ENCODE measurements around the gene ZBED2.

The ZBED2 gene

DNA sequence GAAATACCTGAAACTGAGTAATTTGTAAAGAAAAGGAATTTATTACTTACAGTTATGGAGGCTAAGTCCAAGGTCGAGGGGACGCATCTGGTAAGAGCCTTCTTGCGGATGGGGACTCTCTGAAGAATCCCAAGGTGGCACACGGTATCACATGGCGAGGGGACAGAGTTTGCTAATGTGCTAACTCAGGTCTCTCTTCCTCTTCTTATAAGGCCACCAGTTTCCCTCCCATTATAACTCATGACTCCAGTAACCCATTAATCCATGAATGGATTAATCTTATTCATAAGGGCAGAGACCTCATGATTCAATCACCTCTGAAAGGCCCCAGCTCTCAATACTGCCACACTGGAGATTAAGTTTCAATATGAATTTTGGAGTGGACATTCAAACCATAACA is 15.7 kb downstream of the ZBED2 start:
- TF ChIP-seq CTCF (IDR thresholded peaks at IDR 0.05; ENCODE audit: low read length, missing control alignments), result no peak
- H3K4me3 ChIP-seq (replicated peaks; ENCODE audit: low read depth, low read length), result no peak overlapping the region

GRCh38 chr3:111578867-111579266 is 16.3 kb downstream of the ZBED2 start:
- TF ChIP-seq CTCF (IDR thresholded peaks at IDR 0.05; ENCODE audit: low read length, missing control alignments), result no peak
- H3K4me3 ChIP-seq (replicated peaks; ENCODE audit: low read depth, low read length), result no peak overlapping the region
- DNase-seq (ENCODE audit: low read depth), result no peak

More for the DNA sequence above, 15.7 kb downstream of the ZBED2 start:
- DNase-seq (ENCODE audit: low read depth), result no peak

DNA sequence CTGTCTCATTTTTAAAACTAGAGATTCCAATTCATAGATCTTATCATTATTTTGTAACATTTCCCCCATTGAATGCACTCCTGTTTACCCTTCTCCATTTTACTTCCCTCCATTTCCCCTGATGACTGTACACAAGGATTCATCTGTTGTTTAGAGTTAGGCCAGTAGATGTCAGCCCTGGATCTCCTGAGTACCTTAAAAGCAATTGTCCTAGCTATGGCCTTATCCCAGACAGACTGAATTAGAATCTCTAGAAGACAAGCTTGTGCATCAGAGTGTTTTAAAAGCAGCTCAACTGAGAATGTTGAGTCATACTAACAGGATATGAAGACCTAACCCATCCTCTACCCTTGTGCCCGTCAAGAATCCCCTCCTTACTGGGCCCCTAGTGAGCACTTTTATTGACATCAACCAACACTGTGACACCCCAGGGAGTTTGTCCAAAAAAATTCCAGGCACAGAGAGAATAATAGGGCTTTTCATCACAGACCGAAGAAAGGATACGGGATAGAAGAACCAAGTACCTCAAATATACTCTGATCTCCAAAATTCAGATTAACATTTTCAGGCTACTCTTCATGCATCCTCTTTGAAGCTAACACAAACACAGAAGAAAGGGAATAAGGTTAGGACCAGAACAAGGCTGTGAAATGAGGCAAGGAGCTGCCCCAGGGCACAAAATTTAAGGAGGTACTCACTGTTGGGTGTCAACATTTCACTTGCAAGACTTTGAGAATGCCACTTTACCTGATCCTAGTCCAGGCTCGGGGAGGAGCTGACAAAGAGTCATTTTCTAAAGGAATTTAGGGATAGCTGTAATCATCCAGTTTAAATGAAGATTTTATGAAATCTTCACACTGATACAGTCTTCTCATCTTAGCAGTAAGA is 17.1 kb downstream of the ZBED2 start:
- no peak overlapping the region for H3K4me3 ChIP-seq (replicated peaks; ENCODE audit: low read depth, low read length)
- DNase-seq (ENCODE audit: low read depth), result peak; percentile 89
- peak; percentile 79 for TF ChIP-seq CTCF (IDR thresholded peaks at IDR 0.05; ENCODE audit: low read length, missing control alignments)

- TF ChIP-seq CTCF (IDR thresholded peaks at IDR 0.05; ENCODE audit: low read length, missing control alignments), result no peak
- DNase-seq (ENCODE audit: low read depth), result no peak
- no peak overlapping the region for H3K4me3 ChIP-seq (replicated peaks; ENCODE audit: low read depth, low read length)
Observed at GRCh38 chr3:111577113-111577512, 18.0 kb downstream of the ZBED2 start.

DNA sequence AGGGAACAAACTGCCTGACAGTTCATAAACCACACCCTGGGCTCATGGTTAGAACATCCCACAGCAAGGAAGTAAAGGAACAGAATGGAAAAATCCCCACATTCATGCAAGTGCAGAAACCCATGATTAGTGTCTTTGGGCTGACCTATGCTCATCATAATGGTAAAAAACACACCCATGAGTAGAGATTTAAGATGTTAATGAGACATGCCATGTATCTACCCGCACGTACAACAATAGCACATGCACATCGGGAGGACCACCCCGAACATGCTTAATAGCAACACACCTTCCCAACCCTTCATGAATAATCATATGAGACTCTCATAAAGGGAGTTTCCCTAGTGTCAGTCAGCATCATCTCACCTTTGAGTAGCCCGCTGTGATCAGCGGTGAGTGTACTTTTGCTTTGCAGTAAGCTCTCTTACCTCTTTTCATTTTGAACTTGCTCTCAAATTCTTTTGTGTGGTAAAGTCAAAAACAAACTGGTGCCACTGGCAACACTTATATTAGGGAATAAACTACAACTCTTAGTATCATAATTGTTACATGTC is 23.2 kb downstream of the ZBED2 start:
- H3K4me3 ChIP-seq (replicated peaks; ENCODE audit: low read depth, low read length), result no peak overlapping the region
- TF ChIP-seq CTCF (IDR thresholded peaks at IDR 0.05; ENCODE audit: low read length, missing control alignments), result no peak
- no peak for DNase-seq (ENCODE audit: low read depth)

DNA sequence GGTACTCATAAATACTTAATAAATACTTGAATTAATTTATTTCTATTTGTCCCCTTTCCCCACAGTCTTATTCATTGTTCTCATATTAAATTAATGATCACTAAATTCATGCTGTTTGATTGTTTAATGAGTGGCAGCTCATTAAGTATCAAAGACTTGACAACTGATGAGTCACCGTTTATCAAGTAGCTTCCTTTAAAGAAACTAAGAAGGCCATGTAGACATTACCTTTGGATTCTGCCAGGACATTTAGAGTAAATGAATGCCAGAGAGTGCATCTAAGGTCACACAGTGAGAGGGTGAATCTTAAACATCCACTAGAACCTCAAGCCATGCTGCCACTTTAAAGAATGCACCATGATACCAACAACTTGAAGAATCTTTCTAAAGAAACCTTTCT is 23.9 kb downstream of the ZBED2 start:
- no peak for DNase-seq (ENCODE audit: low read depth)
- H3K4me3 ChIP-seq (replicated peaks; ENCODE audit: low read depth, low read length), result no peak overlapping the region
- TF ChIP-seq CTCF (IDR thresholded peaks at IDR 0.05; ENCODE audit: low read length, missing control alignments), result no peak

All from fibroblast of pulmonary artery (primary cell).